H9 (cell line): Measurements from ENCODE around the gene SLC29A2. TPM values are rescaled to one million over a fixed set of nuclear protein-coding genes. Genes with fewer than 3 reads are reported as not detected.
A peak's percentile ranks its signal among the peaks of the same experiment; 100 is the strongest.

ENCODE experiments used
- DNase-seq: peaks from one replicate; pipeline ENCODE4 v3.0.0-alpha.2; 2017
- H2AFZ ChIP-seq: one replicate; pipeline ENCODE4 v1.6.1; 2013; ENCODE audit warnings: mild to moderate bottlenecking, low read length, control low read depth, moderate library complexity
- H2AK5ac ChIP-seq: 2 replicates; pipeline ENCODE4 v1.6.1; 2013; ENCODE audit warnings: low read length, control low read depth, mixed read lengths; ENCODE audit not compliant: insufficient read length
- H2BK120ac ChIP-seq: one replicate; pipeline ENCODE4 v1.6.1; 2013; ENCODE audit warnings: low read depth, mild to moderate bottlenecking, low read length, control low read depth, inconsistent platforms; ENCODE audit not compliant: poor library complexity, severe bottlenecking
- H2BK12ac ChIP-seq: 2 replicates; pipeline ENCODE4 v1.6.1; 2013; ENCODE audit warnings: low read length, control low read depth, mixed read lengths, low read depth; ENCODE audit not compliant: insufficient read length
- H2BK15ac ChIP-seq: 2 replicates; pipeline ENCODE4 v1.6.1; 2013; ENCODE audit warnings: low read depth, low read length, control low read depth
- H2BK20ac ChIP-seq: one replicate; pipeline ENCODE4 v1.6.1; 2013; ENCODE audit warnings: low read depth, mild to moderate bottlenecking, low read length, control low read depth, inconsistent platforms; ENCODE audit not compliant: poor library complexity, severe bottlenecking
- H2BK5ac ChIP-seq: 2 replicates; pipeline ENCODE4 v1.6.1; 2013; ENCODE audit warnings: low read length, control low read depth, mixed read lengths; ENCODE audit not compliant: insufficient read length
- H3K14ac ChIP-seq: 2 replicates; pipeline ENCODE4 v1.6.1; 2013; ENCODE audit warnings: low read length, control low read depth; ENCODE audit not compliant: insufficient read depth
- H3K18ac ChIP-seq: 2 replicates; pipeline ENCODE4 v1.6.1; 2013; ENCODE audit warnings: low read depth, mild to moderate bottlenecking, mixed read lengths, low read length, control low read depth; ENCODE audit not compliant: insufficient read length
- H3K23ac ChIP-seq: 2 replicates; pipeline ENCODE4 v1.6.1; 2013; ENCODE audit warnings: low read length, control low read depth, mixed read lengths, low read depth; ENCODE audit not compliant: insufficient read length
- H3K23me2 ChIP-seq: 2 replicates; pipeline ENCODE4 v1.6.1; 2013; ENCODE audit warnings: low read depth, mild to moderate bottlenecking, mixed read lengths, low read length, control low read depth; ENCODE audit not compliant: insufficient read length, poor library complexity, severe bottlenecking
- H3K27ac ChIP-seq: 2 replicates; pipeline ENCODE4 v1.5.1; 2013; ENCODE audit warnings: low read length, control low read depth, mixed read lengths, low read depth; ENCODE audit not compliant: insufficient read length
- H3K27me3 ChIP-seq: 2 replicates; pipeline ENCODE4 v1.6.1; 2013; ENCODE audit warnings: low read length, control low read depth, inconsistent platforms; ENCODE audit not compliant: insufficient read depth
- H3K4ac ChIP-seq: 2 replicates; pipeline ENCODE4 v1.6.1; 2013; ENCODE audit warnings: low read depth, mild to moderate bottlenecking, control low read depth, inconsistent platforms, low read length, moderate library complexity
- H3K4me1 ChIP-seq: 2 replicates; pipeline ENCODE4 v1.6.1; 2013; ENCODE audit warnings: low read length, control low read depth, inconsistent platforms; ENCODE audit not compliant: insufficient read depth
- H3K4me2 ChIP-seq: 2 replicates; pipeline ENCODE4 v1.6.1; 2013; ENCODE audit warnings: low read length, control low read depth, mixed read lengths; ENCODE audit not compliant: insufficient read length, insufficient read depth
- H3K56ac ChIP-seq: 2 replicates; pipeline ENCODE4 v1.6.1; 2013; ENCODE audit warnings: low read depth, mild to moderate bottlenecking, mixed read lengths, low read length, control low read depth; ENCODE audit not compliant: insufficient read length
- H3K79me1 ChIP-seq: 2 replicates; pipeline ENCODE4 v1.6.1; 2013; ENCODE audit warnings: low read depth, mild to moderate bottlenecking, moderate library complexity, low read length, control low read depth, inconsistent platforms; ENCODE audit not compliant: insufficient read depth, poor library complexity, severe bottlenecking
- H3K79me2 ChIP-seq: 2 replicates; pipeline ENCODE4 v1.6.1; 2013; ENCODE audit warnings: low read length, control low read depth, inconsistent platforms; ENCODE audit not compliant: insufficient read depth
- H3K9ac ChIP-seq: 2 replicates; pipeline ENCODE4 v1.6.1; 2013; ENCODE audit warnings: low read length, control low read depth, mixed read lengths; ENCODE audit not compliant: insufficient read length; ENCODE audit errors: extremely low read depth
- H3K9me3 ChIP-seq: one replicate; pipeline ENCODE4 v1.6.1; 2013; ENCODE audit warnings: low read depth, low read length, inconsistent platforms; ENCODE audit not compliant: control insufficient read depth
- H3T11ph ChIP-seq: one replicate; pipeline ENCODE4 v1.6.1; 2013; ENCODE audit warnings: mild to moderate bottlenecking, low read length, control low read depth, inconsistent platforms
- H4K20me1 ChIP-seq: one replicate; pipeline ENCODE4 v1.6.1; 2013; ENCODE audit not compliant: control insufficient read depth, insufficient read length, insufficient read depth
- H4K5ac ChIP-seq: 2 replicates; pipeline ENCODE4 v1.6.1; 2013; ENCODE audit warnings: low read depth, mild to moderate bottlenecking, mixed read lengths, low read length, control low read depth; ENCODE audit not compliant: insufficient read length
- H4K8ac ChIP-seq: replicated peaks from 2 replicates; pipeline ENCODE4 v1.6.1; 2013; ENCODE audit warnings: low read length, control low read depth, mixed read lengths, low read depth; ENCODE audit not compliant: insufficient read length
- H4K91ac ChIP-seq: 2 replicates; pipeline ENCODE4 v1.6.1; 2013; ENCODE audit warnings: low read depth, mild to moderate bottlenecking, moderate library complexity, mixed read lengths, low read length, control low read depth; ENCODE audit not compliant: insufficient read length
- H3K27ac Mint-ChIP-seq, 3 experiments: 2 replicates in 2 of 3; 3 replicates in 1 of 3; pipeline ENCODE4 v1.8.0; 2020 to 2021; ENCODE audit warnings: mixed read lengths in 3 of 3, mild to moderate bottlenecking in 1 of 3, moderate library complexity in 1 of 3
- H3K27me3 Mint-ChIP-seq: 2 replicates; pipeline ENCODE4 v1.8.0; 2021; ENCODE audit warnings: low read depth, mild to moderate bottlenecking, moderate library complexity, mixed read lengths
- H3K36me3 Mint-ChIP-seq, 3 experiments: 2 replicates in 2 of 3; 3 replicates in 1 of 3; pipeline ENCODE4 v1.8.0; 2020 to 2021; ENCODE audit warnings: low read depth in 3 of 3, mixed read lengths in 3 of 3; ENCODE audit not compliant: insufficient read depth in 1 of 3
- H3K4me1 Mint-ChIP-seq, 2 experiments: 2 replicates each; pipeline ENCODE4 v1.8.0; 2020; ENCODE audit warnings: mixed read lengths in 2 of 2
- H3K4me3 Mint-ChIP-seq, 2 experiments: 2 replicates in 1 of 2; 3 replicates in 1 of 2; pipeline ENCODE4 v1.8.0; 2020 to 2021; ENCODE audit warnings: mild to moderate bottlenecking in 2 of 2, mixed read lengths in 2 of 2, moderate library complexity in 1 of 2
- H3K9me3 Mint-ChIP-seq, 2 experiments: 2 replicates in 1 of 2; 3 replicates in 1 of 2; pipeline ENCODE4 v1.8.0; 2020; ENCODE audit warnings: mild to moderate bottlenecking in 2 of 2, mixed read lengths in 2 of 2, moderate library complexity in 1 of 2
- CTCF ChIP-seq: fragments of 200-600 bp; sonication (generic); conservative IDR thresholded peaks from 3 replicates; pipeline ENCODE4 v1.8.0; 2021; ENCODE audit warnings: antibody characterized with exemption, mild to moderate bottlenecking
- WGBS: extraction: QIAGEN DNeasy Blood & Tissue Kit; methylation state at CpG from one replicate; pipeline ENCODE4 v1.1.7; 2013; ENCODE audit warnings: missing lambda C conversion rate, low lambda C conversion rate, mixed read lengths; ENCODE audit not compliant: insufficient read length; ENCODE audit errors: extremely low coverage; 5-methylcytosine and 5-hydroxymethylcytosine counted together
- total RNA-seq: library from RNA; stranded (reverse); gene quantifications from 2 replicates; pipeline ENCODE4 v1.2.1, GENCODE V29; 2021

Gene SLC29A2
- total RNA-seq, 1 experiment from 2014 or later, result 29.8 TPM

GRCh38 chr11:66337103-66337899 lies 34.3 kb downstream of the SLC29A2 start:
- no peak overlapping the region for H4K5ac ChIP-seq
- no peaks in the 10 kb centered on the region for H3K9me3 Mint-ChIP-seq
- H3K36me3 Mint-ChIP-seq, result peaks cover 12 to 40% (median 27%) of the 10 kb centered on the region in 3 experiments; a peak in 6 of 7 replicates
- no peak for DNase-seq
- H3K56ac ChIP-seq, result no peak overlapping the region
- peaks cover 4% of the 10 kb centered on the region for H3K27me3 Mint-ChIP-seq
- no peak overlapping the region for H2BK15ac ChIP-seq
- H2AFZ ChIP-seq, result no peak overlapping the region
- no peak overlapping the region for H2BK20ac ChIP-seq
- no peaks in the 10 kb centered on the region for H3K79me1 ChIP-seq
- no peak overlapping the region for H2BK5ac ChIP-seq
- H3K23me2 ChIP-seq, result no peaks in the 10 kb centered on the region
- H3K27ac ChIP-seq, result no peak overlapping the region
- H4K91ac ChIP-seq, result no peak overlapping the region
- no peak overlapping the region for H3K9ac ChIP-seq
- H3K79me2 ChIP-seq, result no peaks in the 10 kb centered on the region
- peak overlapping the region in 2 of 3 experiments; percentile 44 to 92; a peak in 4 of 7 replicates for H3K27ac Mint-ChIP-seq
- no peak overlapping the region for H2BK12ac ChIP-seq
- no peak overlapping the region for H3K4me2 ChIP-seq
- no peak overlapping the region for H2AK5ac ChIP-seq
- peak overlapping the region; percentile 83 to 86; a peak in 1 of 5 replicates for H3K4me3 Mint-ChIP-seq
- H4K8ac ChIP-seq, result no peak overlapping the region
- H4K20me1 ChIP-seq, result no peaks in the 10 kb centered on the region
- no peak overlapping the region for H3K4ac ChIP-seq
- no CpG with 5 or more reads among the region's 18 CpGs for WGBS
- no peak overlapping the region for H3T11ph ChIP-seq
- H3K14ac ChIP-seq, result no peak overlapping the region
- no peaks in the 10 kb centered on the region; the same call in 1 of the 2 replicates for H3K27me3 ChIP-seq
- H3K9me3 ChIP-seq, result no peaks in the 10 kb centered on the region
- H2BK120ac ChIP-seq, result no peak overlapping the region
- H3K4me1 Mint-ChIP-seq, result peaks cover 20 to 21% of the 10 kb centered on the region in 2 experiments
- no peak for TF ChIP-seq CTCF
- no peak overlapping the region for H3K23ac ChIP-seq
- no peaks in the 10 kb centered on the region for H3K4me1 ChIP-seq
- H3K18ac ChIP-seq, result peak overlapping the region; percentile 5
